HG02798 (cell line): Measurements from ENCODE around the gene SSBP3.
A peak's percentile ranks its signal among the peaks of the same experiment; 100 is the strongest.

Source experiments
- ATAC-seq: cut with Tn5 transposase; IDR thresholded peaks from one replicate; pipeline ENCODE4 v1.9.1; 2021; ENCODE audit warnings: mild to moderate bottlenecking; ENCODE audit not compliant: unreplicated experiment, poor library complexity

The SSBP3 gene

DNA sequence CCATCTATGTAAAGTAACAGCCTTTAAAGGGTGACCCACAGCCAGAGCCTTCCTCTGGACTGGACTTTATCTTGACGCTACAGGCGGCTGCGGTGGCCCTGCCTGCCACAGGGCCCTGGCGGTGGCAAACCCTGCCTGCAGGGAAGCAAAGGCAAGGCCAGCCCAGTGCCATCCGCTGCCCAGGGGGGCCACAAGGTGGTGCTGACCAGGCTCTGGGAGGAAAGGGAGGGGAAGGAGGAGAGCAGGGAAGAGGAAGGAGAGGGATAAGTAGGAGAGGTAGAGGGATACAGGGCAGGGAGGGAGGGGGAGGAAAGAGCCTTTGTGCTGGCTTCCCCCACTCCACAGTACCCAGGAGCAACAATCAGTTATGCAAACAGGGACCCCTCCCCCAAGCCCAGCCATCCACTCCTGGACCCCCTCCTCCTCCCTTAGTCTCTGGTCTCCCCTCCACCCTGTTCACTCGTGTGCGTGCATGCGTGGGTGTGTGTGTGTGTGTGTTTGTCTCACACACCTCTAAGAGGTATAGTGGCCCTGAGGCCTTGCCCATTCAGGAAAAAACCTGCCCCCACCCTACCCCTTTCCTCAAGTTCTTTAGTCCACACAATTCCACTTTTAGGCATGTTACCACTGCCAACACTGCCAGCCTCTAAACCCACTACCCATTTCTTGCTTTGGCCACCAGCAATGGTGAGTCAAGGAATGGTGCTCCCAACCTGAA is 30.3 kb downstream of the SSBP3 start:
- ATAC-seq: no peak

- no peak for ATAC-seq
These were observed 30.9 kb downstream of the SSBP3 start for GRCh38 chr1:54375298-54375697.

DNA sequence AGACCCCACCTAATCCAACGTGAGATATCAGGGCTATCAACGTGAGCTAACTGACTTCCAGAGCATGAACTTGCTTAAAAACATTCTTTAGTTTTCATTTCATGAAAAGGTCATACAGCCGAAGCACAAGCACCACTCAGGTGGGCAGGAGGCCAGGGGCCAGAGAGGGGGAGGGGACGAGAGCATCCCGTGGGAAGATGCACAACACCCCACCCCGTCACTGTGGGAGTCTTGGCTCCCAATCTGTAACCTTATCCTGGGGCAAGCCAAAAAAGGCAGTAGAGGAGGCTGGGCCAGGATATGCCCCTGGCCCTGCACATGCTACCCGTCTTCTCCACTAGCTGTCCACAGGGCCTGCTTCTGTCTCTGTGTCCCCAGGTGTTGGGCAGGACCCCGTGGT is 31.4 kb downstream of the SSBP3 start:
- no peak for ATAC-seq

DNA sequence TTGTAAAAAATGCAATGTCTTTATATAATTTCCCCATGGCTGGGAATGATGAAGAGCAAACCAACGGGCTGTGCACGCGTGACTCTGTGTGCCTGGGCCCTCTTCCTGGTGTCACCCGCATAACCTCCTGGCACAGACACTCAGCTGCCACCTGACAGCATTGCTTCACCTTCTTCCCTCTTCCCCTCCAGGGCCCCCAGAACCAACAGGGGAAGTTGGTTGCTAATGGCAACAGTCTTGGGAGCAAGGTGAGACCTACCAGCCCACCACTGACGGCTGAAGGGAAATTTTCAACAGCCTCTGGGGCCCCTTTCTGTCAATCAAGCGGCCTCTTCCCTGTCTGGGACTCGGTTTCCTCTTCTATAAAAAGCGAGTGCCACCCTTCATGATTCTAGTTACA is 33.2 kb downstream of the SSBP3 start:
- peak; percentile 31 for ATAC-seq

DNA sequence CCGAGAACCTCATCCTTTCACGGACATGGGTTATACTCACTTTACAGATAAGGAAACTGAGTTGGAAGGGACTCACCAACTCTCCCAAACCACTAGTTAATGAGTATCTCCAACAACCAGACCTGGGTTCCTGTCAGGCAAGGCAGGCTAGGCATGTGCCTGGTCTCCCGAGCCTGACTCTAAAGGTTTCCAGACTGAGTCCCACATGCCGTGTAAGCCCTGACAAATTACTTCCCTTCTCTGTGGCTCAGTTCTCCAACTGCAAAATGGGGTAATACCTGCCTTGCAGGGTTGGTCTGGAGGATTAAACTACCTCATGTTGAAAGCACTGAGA is 34.3 kb downstream of the SSBP3 start:
- no peak for ATAC-seq

DNA sequence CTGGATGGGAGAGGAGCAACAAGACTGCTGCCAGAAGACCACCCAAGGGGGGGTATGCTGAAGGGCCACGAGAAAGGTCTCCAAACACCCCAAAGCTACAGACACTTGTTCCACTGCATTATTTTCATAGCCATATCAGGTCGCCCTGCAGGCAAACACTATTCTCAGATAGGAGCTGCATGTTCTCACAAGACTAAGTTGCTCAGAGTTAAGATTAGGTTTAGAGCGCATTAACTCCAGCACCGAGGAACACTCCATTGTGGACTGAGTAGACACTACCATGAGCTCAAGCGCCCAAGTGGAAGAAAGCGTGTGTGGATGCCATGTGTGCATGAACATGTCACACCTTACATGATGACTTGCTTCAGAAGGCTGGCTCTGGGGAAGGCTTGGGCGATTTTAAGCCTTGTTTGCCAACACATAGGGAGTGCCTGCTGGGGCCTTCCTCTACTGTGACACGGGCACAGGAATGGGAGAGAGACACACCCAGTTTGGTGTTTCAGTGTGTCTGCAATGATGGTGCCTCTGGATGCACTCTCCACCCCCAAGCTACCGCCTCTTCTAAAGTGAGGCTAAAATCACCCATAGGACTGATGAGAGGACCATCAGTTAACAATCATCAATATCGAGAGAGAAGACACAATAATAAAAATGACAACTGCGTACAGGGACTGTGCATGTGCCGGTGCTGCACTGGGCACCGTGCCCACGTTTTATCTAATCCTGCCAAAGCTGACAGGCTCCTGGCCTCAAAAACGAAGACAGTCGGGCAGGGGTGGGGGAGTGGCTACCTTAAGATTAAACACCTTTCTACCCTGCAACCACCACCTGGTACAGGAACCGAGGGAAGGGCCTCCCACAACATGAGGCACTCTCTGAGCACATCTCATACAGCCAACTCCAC is 34.9 kb downstream of the SSBP3 start:
- no peak for ATAC-seq

GRCh38 chr1:54370287-54370989 is 35.8 kb downstream of the SSBP3 start:
- no peak for ATAC-seq

GRCh38 chr1:54367613-54368012 is 38.6 kb downstream of the SSBP3 start:
- ATAC-seq: no peak

DNA sequence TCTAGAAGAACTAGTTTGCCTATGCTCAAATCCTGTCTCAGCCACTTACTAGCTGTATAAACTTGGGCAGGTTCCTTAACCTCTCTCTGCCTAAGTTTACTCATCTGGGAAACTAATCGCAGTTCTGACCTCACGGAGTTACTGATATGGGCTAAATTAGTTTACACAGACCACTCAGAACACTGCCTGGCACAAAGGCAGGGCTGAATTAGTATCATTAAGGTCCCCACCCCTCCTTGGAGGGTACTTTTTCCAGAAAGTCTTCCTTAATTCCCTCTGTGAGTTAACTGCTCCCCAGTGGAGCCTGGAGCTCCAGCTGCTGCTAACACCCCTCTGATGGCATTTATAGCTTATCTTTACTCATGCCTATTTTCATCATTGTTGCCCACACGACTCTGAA is 40.3 kb downstream of the SSBP3 start:
- ATAC-seq: no peak

DNA sequence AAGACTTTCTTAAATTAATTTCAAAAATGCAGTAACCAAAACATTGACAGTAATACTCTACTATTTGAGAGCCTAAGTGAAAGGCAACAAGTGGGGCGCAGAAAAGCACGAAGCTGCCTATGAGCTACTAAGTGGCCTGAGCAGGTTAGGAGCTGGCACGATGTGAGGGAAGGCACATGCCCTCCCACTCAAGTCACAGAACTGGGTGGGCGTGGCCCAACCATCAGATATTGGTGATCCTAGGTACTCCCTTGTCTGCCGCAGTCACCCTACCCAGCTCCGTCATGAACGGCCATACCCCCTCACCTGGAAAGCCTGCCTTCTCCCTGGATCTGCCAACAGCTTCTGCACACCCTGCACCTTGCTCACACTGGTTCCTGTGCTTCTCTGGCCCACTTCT is 40.8 kb downstream of the SSBP3 start:
- no peak for ATAC-seq

GRCh38 chr1:54364995-54365394 is 41.2 kb downstream of the SSBP3 start:
- no peak for ATAC-seq

DNA sequence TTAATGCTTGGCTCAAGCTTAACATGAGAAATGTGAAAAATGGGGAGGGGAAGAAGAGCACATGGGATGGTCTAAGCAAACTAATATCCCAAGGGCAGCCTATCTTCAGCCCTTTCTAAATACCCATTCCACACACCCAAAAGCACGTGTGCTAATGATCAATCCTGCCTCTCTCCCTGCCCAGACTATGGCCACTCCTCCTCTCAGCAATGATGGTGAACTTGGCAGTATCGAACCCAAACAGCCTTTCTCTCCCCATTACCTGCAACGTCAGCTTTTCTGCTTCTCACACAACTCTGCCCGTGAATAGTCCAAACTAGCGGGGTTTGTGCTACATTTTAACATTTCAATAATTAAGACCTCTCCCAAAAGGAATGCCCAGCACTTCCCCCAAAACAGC is 41.6 kb downstream of the SSBP3 start:
- no peak for ATAC-seq

DNA sequence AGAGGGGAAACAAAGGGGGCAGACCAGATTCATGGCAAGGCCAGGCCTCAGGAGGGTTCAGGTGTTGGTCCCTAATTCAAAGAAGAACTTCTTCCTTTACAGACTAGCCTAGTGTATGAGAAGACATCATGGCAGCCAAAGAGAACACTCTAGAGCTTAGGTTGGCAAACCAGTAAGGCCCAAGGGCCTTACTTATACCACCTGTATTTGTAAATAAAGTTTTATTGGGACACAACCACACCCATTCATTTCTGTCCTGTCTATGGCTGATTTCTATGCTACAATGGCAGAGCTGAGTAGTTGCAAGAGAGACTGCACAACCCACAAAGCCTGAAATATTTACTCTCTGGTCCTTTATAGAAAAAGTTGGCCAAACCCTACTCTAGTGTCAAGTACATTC is 42.3 kb downstream of the SSBP3 start:
- no peak for ATAC-seq

- no peak for ATAC-seq
These were observed 43.3 kb downstream of the SSBP3 start for GRCh38 chr1:54362881-54363340.

DNA sequence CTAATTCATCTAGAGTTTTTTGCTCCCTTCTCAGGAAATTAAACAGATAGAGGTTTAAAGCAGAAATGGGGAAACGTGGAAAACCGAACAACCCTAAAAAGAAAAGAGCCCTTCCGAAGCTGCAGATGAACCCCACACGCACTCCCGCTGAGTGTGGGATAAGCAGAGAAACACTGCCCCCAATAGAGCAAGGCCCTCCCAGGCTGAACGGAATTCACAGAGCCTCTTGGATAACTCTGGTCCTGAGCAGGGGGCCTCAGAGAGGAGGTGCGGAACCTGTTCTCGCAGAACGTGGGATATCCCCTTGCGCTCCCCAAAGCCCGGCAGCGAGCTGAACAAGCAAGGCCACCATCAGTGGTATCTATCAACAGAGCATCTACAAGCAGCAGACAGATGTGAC is 44.9 kb downstream of the SSBP3 start:
- no peak for ATAC-seq

DNA sequence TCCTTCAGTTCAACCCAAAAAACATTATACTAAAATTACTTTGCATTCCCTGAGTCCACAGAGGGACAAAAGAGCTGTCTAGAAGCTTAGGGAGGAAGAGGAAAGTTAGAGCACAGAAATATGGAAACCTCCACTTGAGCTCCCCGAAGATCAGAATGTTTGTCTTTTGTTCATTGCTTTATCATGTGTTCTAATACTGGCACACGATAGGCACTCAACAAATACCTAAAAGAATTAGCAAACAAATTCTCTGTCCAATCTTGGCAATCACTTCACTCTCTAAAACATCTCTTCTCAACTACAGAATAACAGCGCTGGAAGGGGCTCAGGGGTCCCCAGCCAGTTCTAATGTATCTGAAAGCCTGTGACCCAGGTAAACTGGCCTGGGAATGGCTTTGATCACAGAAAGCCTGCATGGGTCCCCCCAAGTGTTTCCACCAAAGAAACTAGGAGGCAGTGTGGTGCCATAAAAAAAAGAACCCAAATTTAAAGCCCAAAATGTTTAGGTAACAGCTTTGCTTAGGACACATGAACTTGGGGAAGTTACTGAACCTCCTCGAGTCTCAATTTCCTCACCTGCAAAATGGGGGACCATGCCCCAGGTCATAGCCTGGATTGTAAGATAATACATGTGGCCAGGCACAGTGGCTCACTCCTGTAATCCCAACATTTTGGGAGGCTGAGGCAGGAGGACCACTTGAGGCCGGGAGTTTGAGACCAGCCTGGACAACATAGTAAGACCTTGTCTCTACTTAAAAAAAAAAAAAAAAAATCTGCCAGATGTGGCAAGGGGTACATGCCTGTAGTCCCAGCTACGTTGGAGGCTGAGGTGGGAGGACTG is 45.8 kb downstream of the SSBP3 start:
- no peak for ATAC-seq

DNA sequence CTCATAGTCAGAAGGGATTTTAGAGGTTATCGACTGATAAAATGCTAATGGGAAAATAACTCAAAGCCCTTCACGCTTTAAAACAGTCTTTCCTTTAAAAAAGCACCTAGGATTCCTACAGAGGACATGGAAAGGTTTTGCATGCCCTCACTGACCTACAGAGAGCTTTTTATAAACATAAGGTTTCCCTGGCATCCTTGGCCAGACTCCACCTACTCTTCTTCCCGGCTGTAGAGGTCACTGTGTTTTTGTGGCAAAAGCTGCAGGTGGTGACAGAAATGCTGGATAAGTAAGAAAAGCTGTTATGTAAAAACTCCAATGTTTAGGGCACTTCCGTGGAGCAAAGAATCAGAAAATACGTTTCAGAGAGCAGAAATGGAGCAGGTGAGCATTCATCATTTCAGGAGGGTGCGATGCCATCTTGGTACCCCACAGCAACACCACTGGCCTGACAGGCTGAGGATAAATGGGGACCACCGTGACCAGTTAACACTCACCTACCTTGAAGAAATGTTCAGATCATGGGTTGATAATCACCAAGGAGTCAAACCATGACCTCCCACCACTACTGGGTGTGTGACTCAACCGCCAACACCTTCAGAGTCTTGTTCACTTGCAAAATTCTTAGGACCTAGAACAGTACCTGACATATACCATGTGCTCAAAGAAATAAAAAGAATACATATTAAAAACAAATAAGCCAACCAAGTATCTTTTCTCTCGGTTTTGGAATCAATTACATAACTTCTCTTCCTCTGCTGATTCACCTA is 46.6 kb downstream of the SSBP3 start:
- no peak for ATAC-seq

DNA sequence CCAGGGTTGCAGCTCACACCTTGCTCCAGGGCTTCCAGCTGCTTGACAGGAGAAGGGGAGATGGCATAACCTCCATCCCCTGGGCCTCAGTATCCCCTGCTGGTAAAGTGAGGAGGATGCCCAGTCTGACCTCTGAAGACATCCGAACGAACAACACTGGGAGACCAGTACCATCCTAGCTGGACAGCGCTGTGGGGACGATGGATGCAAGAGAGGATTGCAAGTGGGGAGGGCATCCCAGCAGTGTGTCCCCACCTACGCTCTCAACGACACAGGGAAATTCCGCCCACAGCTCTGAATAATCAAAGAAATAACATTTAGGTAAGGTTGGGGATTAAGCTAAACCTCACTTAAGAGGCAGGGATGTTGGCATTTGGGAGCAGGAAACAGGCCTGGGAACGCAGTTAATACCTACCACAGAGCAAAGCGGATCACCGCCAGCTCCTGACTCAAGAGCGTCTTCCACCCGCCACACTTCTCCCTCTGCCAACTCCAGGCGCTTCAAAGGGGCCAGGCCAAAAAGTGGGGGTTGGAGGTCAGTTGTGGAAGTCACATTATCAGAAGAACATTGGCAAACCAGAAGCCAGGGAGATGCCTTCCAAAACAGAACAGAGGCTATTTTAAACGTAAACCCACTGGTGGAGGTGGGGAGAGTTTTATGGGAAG is 47.6 kb downstream of the SSBP3 start:
- no peak for ATAC-seq

GRCh38 chr1:54357967-54358366 is 48.2 kb downstream of the SSBP3 start:
- ATAC-seq: no peak
